CD4-positive, alpha-beta T cell treated with Interleukin-17A for 4 hours (primary cell): ENCODE data around the gene TBC1D22A.
"Not testable (repeated sequence)": the region's sequence is repeated elsewhere in the genome, so short reads cannot be mapped to it uniquely, and the experiment has no call there.

Experiments used
- DNase-seq: peaks from one replicate; pipeline ENCODE4 v3.0.0-alpha.2; 2020; ENCODE audit warnings: mixed read lengths

The TBC1D22A gene

GRCh38 chr22:46774253-46774979 lies 12.0 kb downstream of the TBC1D22A start:
- DNase-seq, result peak; percentile 52

GRCh38 chr22:46774980-46775849 lies 12.8 kb downstream of the TBC1D22A start:
- DNase-seq, result no peak

- DNase-seq, result no peak
Observed at GRCh38 chr22:46775850-46776826, 13.7 kb downstream of the TBC1D22A start.

GRCh38 chr22:46776876-46777608 lies 14.6 kb downstream of the TBC1D22A start:
- DNase-seq, result no peak

- peak; percentile 79 for DNase-seq
Observed at GRCh38 chr22:46777609-46777970, 15.1 kb downstream of the TBC1D22A start.

- DNase-seq, result no peak
Observed at GRCh38 chr22:46779023-46779422, 16.6 kb downstream of the TBC1D22A start.

- DNase-seq, result no peak
Observed at GRCh38 chr22:46779651-46780050, 17.2 kb downstream of the TBC1D22A start.

GRCh38 chr22:46780453-46780852 lies 18.0 kb downstream of the TBC1D22A start:
- no peak for DNase-seq

- DNase-seq, result no peak
Observed at GRCh38 chr22:46781291-46781690, 18.8 kb downstream of the TBC1D22A start.

- DNase-seq, result not testable (repeated sequence)
Observed at GRCh38 chr22:46782200-46782599, 19.8 kb downstream of the TBC1D22A start.

GRCh38 chr22:46783721-46784120 lies 21.3 kb downstream of the TBC1D22A start:
- DNase-seq, result no peak

- peak; percentile 38 for DNase-seq
Observed at GRCh38 chr22:46788441-46789172, 26.2 kb downstream of the TBC1D22A start.

GRCh38 chr22:46789992-46790391 lies 27.5 kb downstream of the TBC1D22A start:
- no peak for DNase-seq

- DNase-seq, result peak; percentile 89
Observed at GRCh38 chr22:46791201-46791731, 28.8 kb downstream of the TBC1D22A start.

GRCh38 chr22:46792061-46792796 lies 29.8 kb downstream of the TBC1D22A start:
- DNase-seq, result no peak

- no peak for DNase-seq
Observed at GRCh38 chr22:46792841-46793261, 30.4 kb downstream of the TBC1D22A start.

- no peak for DNase-seq
Observed at GRCh38 chr22:46793497-46793896, 31.0 kb downstream of the TBC1D22A start.

- no peak for DNase-seq
Observed at GRCh38 chr22:46794067-46794466, 31.6 kb downstream of the TBC1D22A start.

GRCh38 chr22:46794491-46794890 lies 32.0 kb downstream of the TBC1D22A start:
- no peak for DNase-seq

GRCh38 chr22:46795140-46795539 lies 32.7 kb downstream of the TBC1D22A start:
- no peak for DNase-seq
